ENCODE data around the gene HEYL.

DNA sequence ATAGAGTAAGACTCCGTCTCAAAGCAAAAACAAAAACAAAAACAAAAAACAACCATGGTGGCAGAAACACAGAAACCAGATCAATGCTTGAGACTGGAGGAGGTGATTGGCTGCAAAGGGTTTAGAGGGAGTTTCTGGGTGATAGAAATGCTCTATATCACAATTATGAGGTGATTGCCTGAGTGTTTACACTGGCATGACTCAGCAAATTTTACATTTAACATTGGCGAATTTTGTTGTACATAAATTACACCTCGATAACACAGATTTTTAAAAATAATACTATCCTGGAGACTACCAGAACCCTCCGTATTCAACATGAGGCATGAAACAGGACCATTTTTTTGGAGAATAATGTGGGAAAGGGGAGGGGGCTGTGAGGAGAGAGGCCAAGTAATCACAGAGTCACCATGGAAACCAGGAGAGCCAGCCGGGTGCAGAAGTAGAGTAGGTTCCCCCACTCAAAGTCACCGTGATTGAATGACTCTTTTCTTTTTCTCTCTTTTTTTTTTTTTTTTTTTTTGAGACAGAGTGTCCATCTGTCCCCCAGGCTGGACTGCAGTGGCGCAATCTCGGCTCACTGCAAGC is 24.3 kb downstream of the HEYL start:
- TF ChIP-seq, protein P1, sequence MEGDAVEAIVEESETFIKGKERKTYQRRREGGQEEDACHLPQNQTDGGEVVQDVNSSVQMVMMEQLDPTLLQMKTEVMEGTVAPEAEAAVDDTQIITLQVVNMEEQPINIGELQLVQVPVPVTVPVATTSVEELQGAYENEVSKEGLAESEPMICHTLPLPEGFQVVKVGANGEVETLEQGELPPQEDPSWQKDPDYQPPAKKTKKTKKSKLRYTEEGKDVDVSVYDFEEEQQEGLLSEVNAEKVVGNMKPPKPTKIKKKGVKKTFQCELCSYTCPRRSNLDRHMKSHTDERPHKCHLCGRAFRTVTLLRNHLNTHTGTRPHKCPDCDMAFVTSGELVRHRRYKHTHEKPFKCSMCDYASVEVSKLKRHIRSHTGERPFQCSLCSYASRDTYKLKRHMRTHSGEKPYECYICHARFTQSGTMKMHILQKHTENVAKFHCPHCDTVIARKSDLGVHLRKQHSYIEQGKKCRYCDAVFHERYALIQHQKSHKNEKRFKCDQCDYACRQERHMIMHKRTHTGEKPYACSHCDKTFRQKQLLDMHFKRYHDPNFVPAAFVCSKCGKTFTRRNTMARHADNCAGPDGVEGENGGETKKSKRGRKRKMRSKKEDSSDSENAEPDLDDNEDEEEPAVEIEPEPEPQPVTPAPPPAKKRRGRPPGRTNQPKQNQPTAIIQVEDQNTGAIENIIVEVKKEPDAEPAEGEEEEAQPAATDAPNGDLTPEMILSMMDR (IDR thresholded peaks at IDR 0.05): no peak
- no peak for TF ChIP-seq POLR2A (IDR thresholded peaks at IDR 0.05)
